Measurements from ENCODE around the gene P4HB. TPM values are rescaled to one million over a fixed set of nuclear protein-coding genes. Genes with fewer than 3 reads are reported as not detected.

P4HB gene
- total RNA-seq, 1 donor from 2014 or later, result 203 TPM

DNA sequence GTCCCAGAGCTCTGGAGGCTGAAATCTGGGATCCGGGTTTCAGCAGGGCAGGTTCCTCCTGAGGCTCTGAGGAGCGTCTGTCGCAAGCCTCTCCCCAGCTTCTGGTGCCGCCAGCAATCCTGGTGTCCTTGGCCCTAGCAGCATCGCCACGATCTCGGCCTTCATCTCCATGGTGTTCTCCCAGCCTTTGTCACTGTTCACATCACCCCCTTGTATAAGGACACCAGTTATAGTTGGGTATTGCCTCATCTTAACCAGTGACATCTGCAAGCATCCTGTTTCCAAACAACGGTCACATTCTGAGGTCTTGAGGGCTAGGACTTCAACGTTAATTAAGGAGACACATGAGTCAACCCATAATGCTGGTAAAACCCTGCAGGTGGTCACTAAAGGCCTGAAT lies 22.7 kb downstream of the P4HB start:
- Mint-ChIP-seq H3K9me3 (no peaks in the 10 kb centered on the region), H3K27ac (no peak overlapping the region), H3K4me3 (no peak overlapping the region), H3K36me3 (no peaks in the 10 kb centered on the region), H3K4me1 (peaks cover 3% of the 10 kb centered on the region), H3K27me3 (ENCODE audit: insufficient read depth, low read depth) (peaks cover 7% of the 10 kb centered on the region)
- Histone ChIP-seq H3K36me3 (no peaks in the 10 kb centered on the region), H3K9ac (no peak overlapping the region), H3K27me3 (no peaks in the 10 kb centered on the region), H2AFZ (replicated peaks) (no peak overlapping the region), H3K79me2 (ENCODE audit: low read depth) (peaks cover 20% of the 10 kb centered on the region), H3K4me3 (no peak overlapping the region), H3K27ac (no peak overlapping the region), H3K4me2 (no peak overlapping the region), H3F3A (ENCODE audit: low read depth) (peaks cover 13% of the 10 kb centered on the region), H3K9me3 (ENCODE audit: low read depth) (no peaks in the 10 kb centered on the region), H3K4me1 (peaks cover 6% of the 10 kb centered on the region), H4K20me1 (ENCODE audit: low read depth) (no peaks in the 10 kb centered on the region)
- DNase-seq (ENCODE audit: low spot score), result no peak
- TF ChIP-seq, protein P1, sequence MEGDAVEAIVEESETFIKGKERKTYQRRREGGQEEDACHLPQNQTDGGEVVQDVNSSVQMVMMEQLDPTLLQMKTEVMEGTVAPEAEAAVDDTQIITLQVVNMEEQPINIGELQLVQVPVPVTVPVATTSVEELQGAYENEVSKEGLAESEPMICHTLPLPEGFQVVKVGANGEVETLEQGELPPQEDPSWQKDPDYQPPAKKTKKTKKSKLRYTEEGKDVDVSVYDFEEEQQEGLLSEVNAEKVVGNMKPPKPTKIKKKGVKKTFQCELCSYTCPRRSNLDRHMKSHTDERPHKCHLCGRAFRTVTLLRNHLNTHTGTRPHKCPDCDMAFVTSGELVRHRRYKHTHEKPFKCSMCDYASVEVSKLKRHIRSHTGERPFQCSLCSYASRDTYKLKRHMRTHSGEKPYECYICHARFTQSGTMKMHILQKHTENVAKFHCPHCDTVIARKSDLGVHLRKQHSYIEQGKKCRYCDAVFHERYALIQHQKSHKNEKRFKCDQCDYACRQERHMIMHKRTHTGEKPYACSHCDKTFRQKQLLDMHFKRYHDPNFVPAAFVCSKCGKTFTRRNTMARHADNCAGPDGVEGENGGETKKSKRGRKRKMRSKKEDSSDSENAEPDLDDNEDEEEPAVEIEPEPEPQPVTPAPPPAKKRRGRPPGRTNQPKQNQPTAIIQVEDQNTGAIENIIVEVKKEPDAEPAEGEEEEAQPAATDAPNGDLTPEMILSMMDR (IDR thresholded peaks at IDR 0.05), result no peak
- TF ChIP-seq EZH2 (IDR thresholded peaks at IDR 0.05) (no peak), EZH2phosphoT487 (IDR thresholded peaks at IDR 0.05) (no peak)

DNA sequence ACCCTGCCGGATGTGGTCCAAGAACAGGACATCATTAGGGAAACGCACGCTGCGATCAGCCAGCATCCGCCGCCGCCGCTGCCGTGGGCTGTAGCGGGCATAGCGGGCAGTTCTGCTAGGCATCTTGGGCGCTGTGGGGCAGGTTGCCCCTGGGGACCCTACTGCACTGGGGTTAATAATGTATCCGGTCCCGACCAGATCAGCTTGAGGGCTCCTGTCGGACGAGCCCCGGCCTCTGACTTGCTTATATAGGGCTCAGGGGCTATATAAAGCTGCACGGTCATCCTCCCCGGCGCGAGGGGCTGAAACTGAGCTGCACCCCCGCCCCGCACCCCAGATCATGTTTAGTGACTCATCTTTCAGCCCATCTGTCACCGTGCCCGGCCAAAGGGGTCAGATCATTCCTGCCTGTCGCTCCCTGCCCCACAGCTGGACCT lies 25.5 kb downstream of the P4HB start, which contains the start of gene PPP1R27:
TSS of gene PPP1R27 (minus strand) at position 220 of the 437 bp plus-strand sequence. CDS start at position 123, 97 bp downstream.
- Histone ChIP-seq H3K79me2 (ENCODE audit: low read depth) (peaks cover 48% of the 10 kb centered on the region), H2AFZ (replicated peaks) (no peak within 1 kb of the TSS), H3F3A (ENCODE audit: low read depth) (peaks cover 16% of the 10 kb centered on the region), H3K4me2 (peak within 1 kb of the TSS; percentile 93), H3K36me3 (no peaks in the 10 kb centered on the region), H3K4me1 (peaks cover 12% of the 10 kb centered on the region), H3K4me3 (peak within 1 kb of the TSS; percentile 69), H3K27ac (peak within 1 kb of the TSS; percentile 73), H3K9ac (peak within 1 kb of the TSS; percentile 84), H3K9me3 (ENCODE audit: low read depth) (no peaks in the 10 kb centered on the region), H3K27me3 (no peaks in the 10 kb centered on the region), H4K20me1 (ENCODE audit: low read depth) (peaks cover 13% of the 10 kb centered on the region)
- H3K4me1 Mint-ChIP-seq, result peaks cover 13% of the 10 kb centered on the region
- H3K36me3 Mint-ChIP-seq, result no peaks in the 10 kb centered on the region
- H3K27me3 Mint-ChIP-seq (ENCODE audit: insufficient read depth, low read depth), result peaks cover 4% of the 10 kb centered on the region
- no peaks in the 10 kb centered on the region for H3K9me3 Mint-ChIP-seq
- peak within 1 kb of the TSS; percentile 50 for H3K27ac Mint-ChIP-seq
- no peak for DNase-seq (ENCODE audit: low spot score)
- TF ChIP-seq EZH2 (IDR thresholded peaks at IDR 0.05), result no peak
- TF ChIP-seq EZH2phosphoT487 (IDR thresholded peaks at IDR 0.05), result no peak
- TF ChIP-seq, protein P1 (IDR thresholded peaks at IDR 0.05), result no peak
- peak within 1 kb of the TSS; percentile 94 for H3K4me3 Mint-ChIP-seq

DNA sequence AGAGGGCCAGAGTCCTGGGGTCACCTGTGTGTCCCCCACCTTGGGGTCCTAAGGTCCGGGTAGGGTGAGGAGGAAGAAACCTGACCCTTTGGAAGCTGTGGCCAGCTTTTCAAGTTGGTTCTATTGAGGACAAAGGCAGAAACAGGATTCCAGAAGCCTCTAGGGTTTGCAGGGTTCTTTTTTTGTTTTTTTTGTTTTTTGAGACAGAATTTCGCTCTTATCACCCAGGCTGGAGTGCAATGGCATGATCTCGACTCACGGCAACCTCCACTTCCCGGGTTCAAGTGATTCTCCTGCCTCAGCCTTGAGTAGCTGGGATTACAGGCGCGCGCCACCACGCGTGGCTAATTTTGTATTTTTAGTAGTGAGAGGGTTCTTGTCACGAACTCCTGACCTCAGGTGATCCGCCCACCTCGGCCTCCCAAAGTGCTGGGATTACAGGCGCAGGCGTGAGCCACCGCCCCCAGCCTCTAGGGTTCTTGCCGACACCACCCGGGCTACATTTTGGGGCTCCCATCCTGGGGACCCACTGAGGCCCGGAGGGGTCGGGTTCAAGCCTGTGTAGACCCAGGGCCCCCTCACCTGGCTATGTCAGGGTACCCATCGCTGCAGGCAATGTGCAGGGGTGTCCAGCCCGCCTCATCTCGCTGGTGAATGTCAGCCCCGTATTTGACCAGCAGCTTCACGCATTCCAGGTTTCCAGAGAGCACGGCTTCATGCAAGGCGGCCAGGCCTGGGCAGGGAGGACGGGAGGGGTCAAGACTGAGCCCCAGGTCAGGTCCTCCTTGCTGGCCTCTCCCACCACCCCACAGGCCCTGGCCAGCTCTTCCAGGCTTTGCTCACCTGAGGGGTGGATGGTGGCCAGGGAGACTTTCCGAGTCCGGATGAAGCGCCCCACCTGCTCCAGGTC lies 26.2 kb downstream of the P4HB start:
- Histone ChIP-seq H3K4me1 (peaks cover 12% of the 10 kb centered on the region), H4K20me1 (ENCODE audit: low read depth) (peaks cover 13% of the 10 kb centered on the region), H3K27me3 (no peaks in the 10 kb centered on the region), H3K36me3 (no peaks in the 10 kb centered on the region), H2AFZ (replicated peaks) (peak overlapping the region; percentile 34), H3K9me3 (ENCODE audit: low read depth) (no peaks in the 10 kb centered on the region), H3F3A (ENCODE audit: low read depth) (peaks cover 16% of the 10 kb centered on the region), H3K9ac (peak overlapping the region; percentile 84), H3K4me3 (peak overlapping the region; percentile 69), H3K27ac (peak overlapping the region; percentile 73), H3K79me2 (ENCODE audit: low read depth) (peaks cover 54% of the 10 kb centered on the region), H3K4me2 (peak overlapping the region; percentile 93)
- Mint-ChIP-seq H3K27ac (peak overlapping the region; percentile 86), H3K36me3 (no peaks in the 10 kb centered on the region), H3K9me3 (no peaks in the 10 kb centered on the region), H3K4me3 (peak overlapping the region; percentile 94), H3K27me3 (ENCODE audit: insufficient read depth, low read depth) (peaks cover 5% of the 10 kb centered on the region), H3K4me1 (peaks cover 19% of the 10 kb centered on the region)
- no peak for DNase-seq (ENCODE audit: low spot score)
- TF ChIP-seq EZH2phosphoT487 (IDR thresholded peaks at IDR 0.05) (no peak), EZH2 (IDR thresholded peaks at IDR 0.05) (no peak)
- TF ChIP-seq, protein P1 (IDR thresholded peaks at IDR 0.05), result no peak

All from neural progenitor cell (in vitro differentiated cells).